GM23338 (cell line): ENCODE measurements around the gene SASH1. TPM values are rescaled to one million over a fixed set of nuclear protein-coding genes. Genes with fewer than 3 reads are reported as not detected.

Experiments used
- ATAC-seq: fragments of 200-7000 bp; cut with Tn5 transposase; 3 replicates; pipeline ENCODE4 v1.9.1; 2020
- DNase-seq: peaks from one replicate; pipeline ENCODE4 v3.0.0-alpha.2; 2015; ENCODE audit warnings: low spot score
- H2AFZ ChIP-seq: fragments of 200-600 bp; sonication (generic); 2 replicates; pipeline ENCODE4 v1.8.0; 2016; ENCODE audit warnings: antibody characterized with exemption, mild to moderate bottlenecking, moderate library complexity
- H3F3A ChIP-seq: fragments of 200-600 bp; sonication (generic); replicated peaks from 2 replicates; pipeline ENCODE4 v1.8.0; 2017; ENCODE audit warnings: antibody characterized with exemption, mixed run types, low read depth
- H3K27ac ChIP-seq: fragments of 200-600 bp; sonication (generic); 2 replicates; pipeline ENCODE4 v1.6.1; 2016; ENCODE audit warnings: low read depth
- H3K27me3 ChIP-seq: fragments of 200-600 bp; sonication (generic); 2 replicates; pipeline ENCODE4 v1.8.0; 2016; ENCODE audit warnings: mild to moderate bottlenecking, mixed run types, moderate library complexity; ENCODE audit not compliant: insufficient read depth
- H3K36me3 ChIP-seq: fragments of 200-600 bp; sonication (generic); 2 replicates; pipeline ENCODE4 v1.8.0; 2016; ENCODE audit warnings: mild to moderate bottlenecking; ENCODE audit not compliant: insufficient read depth
- H3K4me1 ChIP-seq: fragments of 200-600 bp; sonication (generic); 2 replicates; pipeline ENCODE4 v1.8.0; 2016; ENCODE audit warnings: mild to moderate bottlenecking, moderate library complexity; ENCODE audit not compliant: insufficient read depth
- H3K4me2 ChIP-seq: fragments of 200-600 bp; sonication (generic); 2 replicates; pipeline ENCODE4 v1.7.1; 2017; ENCODE audit warnings: mixed run types
- H3K4me3 ChIP-seq: fragments of 200-600 bp; sonication (generic); 2 replicates; pipeline ENCODE4 v1.6.1; 2016; ENCODE audit warnings: mixed run types
- H3K79me2 ChIP-seq: fragments of 200-600 bp; sonication (generic); replicated peaks from 2 replicates; pipeline ENCODE4 v1.8.0; 2017; ENCODE audit warnings: mild to moderate bottlenecking; ENCODE audit not compliant: insufficient read depth
- H3K9me2 ChIP-seq: fragments of 200-600 bp; sonication (generic); 2 replicates; pipeline ENCODE4 v1.8.0; 2017; ENCODE audit not compliant: insufficient read depth
- H4K20me1 ChIP-seq: fragments of 200-600 bp; sonication (generic); replicated peaks from 2 replicates; pipeline ENCODE4 v1.8.0; 2017; ENCODE audit warnings: mild to moderate bottlenecking; ENCODE audit not compliant: insufficient read depth
- H3K27ac Mint-ChIP-seq: 2 replicates; pipeline ENCODE4 v1.8.0; 2020; ENCODE audit warnings: inconsistent platforms, mild to moderate bottlenecking, moderate library complexity, mixed read lengths
- H3K27me3 Mint-ChIP-seq: 3 replicates; pipeline ENCODE4 v1.8.0; 2022; ENCODE audit warnings: low read depth, mild to moderate bottlenecking, moderate library complexity, mixed read lengths, inconsistent platforms; ENCODE audit not compliant: insufficient read depth, poor library complexity
- H3K36me3 Mint-ChIP-seq: 3 replicates; pipeline ENCODE4 v1.8.0; 2021; ENCODE audit warnings: low read depth, mild to moderate bottlenecking, inconsistent platforms, moderate library complexity, mixed read lengths
- H3K4me1 Mint-ChIP-seq: 3 replicates; pipeline ENCODE4 v1.8.0; 2020; ENCODE audit warnings: mild to moderate bottlenecking, inconsistent platforms, mixed read lengths
- H3K4me3 Mint-ChIP-seq: 3 replicates; pipeline ENCODE4 v1.8.0; 2021; ENCODE audit warnings: moderate library complexity, mild to moderate bottlenecking, inconsistent platforms, mixed read lengths
- H3K9me3 Mint-ChIP-seq: 3 replicates; pipeline ENCODE4 v1.8.0; 2020; ENCODE audit warnings: moderate library complexity, mild to moderate bottlenecking, inconsistent platforms, mixed read lengths
- CREB1 ChIP-seq: fragments of 250-450 bp; sonication (Bioruptor Pico); IDR thresholded peaks from 2 replicates; pipeline ENCODE4 v1.5.0; 2020; ENCODE audit warnings: low read depth, mild to moderate bottlenecking, moderate library complexity
- CTCF ChIP-seq, 2 experiments: fragments of 200-600 bp in 1 of 2; sonication (generic) in 1 of 2; conservative IDR thresholded peaks; 2 replicates each; pipeline versions ENCODE4 v1.5.1 to v1.6.1; 2016 to 2017; ENCODE audit warnings: antibody characterized with exemption in 2 of 2, low read depth in 2 of 2, mild to moderate bottlenecking in 2 of 2, moderate library complexity in 1 of 2
- EZH2 ChIP-seq: fragments of 200-600 bp; sonication (generic); IDR thresholded peaks from one replicate; pipeline ENCODE4 v1.8.0; 2017; ENCODE audit warnings: antibody characterized with exemption, mild to moderate bottlenecking, low read depth; ENCODE audit not compliant: unreplicated experiment
- EZH2phosphoT487 ChIP-seq: fragments of 200-600 bp; sonication (generic); IDR thresholded peaks from one replicate; pipeline ENCODE4 v1.8.1; 2018; ENCODE audit warnings: antibody characterized with exemption; ENCODE audit not compliant: unreplicated experiment
- JUNB ChIP-seq: IDR thresholded peaks from one replicate; pipeline ENCODE4 v1.6.1; 2016; ENCODE audit warnings: antibody characterized with exemption; ENCODE audit not compliant: unreplicated experiment
- NANOG ChIP-seq: IDR thresholded peaks from 2 replicates; pipeline ENCODE4 v1.6.1; 2016; ENCODE audit warnings: antibody characterized with exemption, borderline replicate concordance
- POLR2AphosphoS5 ChIP-seq: IDR thresholded peaks from 2 replicates; pipeline ENCODE4 v1.6.1; 2016; ENCODE audit warnings: antibody characterized with exemption, low read depth
- REST ChIP-seq: IDR thresholded peaks from one replicate; pipeline ENCODE4 v1.6.1; 2018; ENCODE audit warnings: antibody characterized with exemption; ENCODE audit not compliant: unreplicated experiment
- STAT1 ChIP-seq: IDR thresholded peaks from one replicate; pipeline ENCODE4 v1.6.1; 2016; ENCODE audit warnings: antibody characterized with exemption; ENCODE audit not compliant: unreplicated experiment
- ZNF114 ChIP-seq: fragments of 250-450 bp; sonication (Bioruptor Pico); IDR thresholded peaks from 2 replicates; pipeline ENCODE4 v1.5.0; 2020; ENCODE audit warnings: mild to moderate bottlenecking, moderate library complexity
- ZNF331 ChIP-seq: fragments of 250-450 bp; sonication (Bioruptor Pico); IDR thresholded peaks from 2 replicates; pipeline ENCODE4 v1.5.0; 2020; ENCODE audit warnings: low read depth, mild to moderate bottlenecking, moderate library complexity
- polyA plus RNA-seq: library from polyadenylated mRNA; unstranded; fragments of >200 nt; fragmentation: Nextera tagmentation; extraction: Ambion mirVana; gene quantifications from 2 replicates; pipeline ENCODE4 v1.2.1, GENCODE V29; 2016
- total RNA-seq: library from RNA; depleted of rRNA; stranded (reverse); fragments of >200 nt; shearing (Covaris generic); gene quantifications from 2 replicates; pipeline ENCODE4 v1.2.3, GENCODE V29; 2014
- TF ChIP-seq, protein P1 (sequence below): IDR thresholded peaks from 2 replicates; pipeline ENCODE4 v1.6.1; 2016; ENCODE audit warnings: antibody characterized with exemption
- TF ChIP-seq, protein P2 (sequence below): fragments of 250-450 bp; sonication (Bioruptor Pico); IDR thresholded peaks from 2 replicates; pipeline ENCODE4 v1.5.0; 2020; ENCODE audit warnings: mild to moderate bottlenecking, moderate library complexity

The SASH1 gene
- total and polyA plus RNA-seq, 2 experiments from 2014 or later, result 8.2 to 30.2 TPM

DNA sequence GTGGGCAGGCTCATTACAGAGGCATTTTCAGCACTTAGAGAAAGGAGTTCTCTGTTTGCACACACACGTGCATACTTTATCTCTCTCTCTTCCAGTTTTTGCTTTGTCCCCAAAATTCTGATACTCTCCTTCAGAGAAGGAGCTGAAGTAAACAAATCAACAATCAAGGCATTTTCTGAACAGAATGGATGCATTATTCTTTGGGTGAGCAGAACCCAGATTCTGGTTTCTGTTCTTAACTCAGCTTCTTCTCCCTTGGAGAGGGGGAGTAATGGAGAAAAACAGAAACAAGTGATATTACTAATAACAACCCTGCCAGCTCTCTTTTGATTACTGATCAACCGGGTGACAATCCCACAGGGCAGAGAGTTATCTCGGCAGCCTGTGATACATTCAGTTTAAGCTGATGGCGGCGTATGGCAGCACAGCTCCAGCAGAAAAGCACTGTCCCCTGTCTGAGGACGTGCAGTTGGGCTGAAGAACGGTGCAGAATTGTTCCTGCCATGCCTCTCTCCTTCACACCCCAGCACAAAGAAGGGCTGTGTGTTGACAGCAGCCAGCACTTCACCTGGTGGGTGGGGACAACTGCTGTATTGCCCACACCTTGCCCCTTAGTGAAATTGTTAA is 47.3 kb upstream of the SASH1 start:
- Histone ChIP-seq H3K4me2 (no peak overlapping the region), H3K9me2 (no peaks in the 10 kb centered on the region), H3K36me3 (no peaks in the 10 kb centered on the region), H2AFZ (no peak overlapping the region), H3K27me3 (no peaks in the 10 kb centered on the region), H4K20me1 (no peaks in the 10 kb centered on the region), H3K4me3 (no peak overlapping the region), H3K27ac (no peak overlapping the region), H3K79me2 (no peaks in the 10 kb centered on the region), H3K4me1 (no peaks in the 10 kb centered on the region), H3F3A (no peaks in the 10 kb centered on the region)
- DNase-seq (no peak), ATAC-seq (no peak)
- Mint-ChIP-seq H3K4me1 (peaks cover 8% of the 10 kb centered on the region), H3K4me3 (no peak overlapping the region), H3K27ac (no peak overlapping the region), H3K9me3 (no peaks in the 10 kb centered on the region), H3K27me3 (peaks cover 9% of the 10 kb centered on the region), H3K36me3 (no peaks in the 10 kb centered on the region)
- TF ChIP-seq EZH2 (no peak), POLR2AphosphoS5 (no peak), CREB1 (no peak), JUNB (no peak), ZNF114 (CRISPR knock-in tag) (no peak), REST (no peak), EZH2phosphoT487 (no peak), STAT1 (no peak), CTCF (conservative IDR thresholded peaks at IDR 0.05; ENCODE audit: low read depth in 2 of 2) (no peak), ZNF331 (no peak), NANOG (no peak)
- TF ChIP-seq, protein P1, sequence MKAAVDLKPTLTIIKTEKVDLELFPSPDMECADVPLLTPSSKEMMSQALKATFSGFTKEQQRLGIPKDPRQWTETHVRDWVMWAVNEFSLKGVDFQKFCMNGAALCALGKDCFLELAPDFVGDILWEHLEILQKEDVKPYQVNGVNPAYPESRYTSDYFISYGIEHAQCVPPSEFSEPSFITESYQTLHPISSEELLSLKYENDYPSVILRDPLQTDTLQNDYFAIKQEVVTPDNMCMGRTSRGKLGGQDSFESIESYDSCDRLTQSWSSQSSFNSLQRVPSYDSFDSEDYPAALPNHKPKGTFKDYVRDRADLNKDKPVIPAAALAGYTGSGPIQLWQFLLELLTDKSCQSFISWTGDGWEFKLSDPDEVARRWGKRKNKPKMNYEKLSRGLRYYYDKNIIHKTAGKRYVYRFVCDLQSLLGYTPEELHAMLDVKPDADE, result no peak
- TF ChIP-seq, protein P2, sequence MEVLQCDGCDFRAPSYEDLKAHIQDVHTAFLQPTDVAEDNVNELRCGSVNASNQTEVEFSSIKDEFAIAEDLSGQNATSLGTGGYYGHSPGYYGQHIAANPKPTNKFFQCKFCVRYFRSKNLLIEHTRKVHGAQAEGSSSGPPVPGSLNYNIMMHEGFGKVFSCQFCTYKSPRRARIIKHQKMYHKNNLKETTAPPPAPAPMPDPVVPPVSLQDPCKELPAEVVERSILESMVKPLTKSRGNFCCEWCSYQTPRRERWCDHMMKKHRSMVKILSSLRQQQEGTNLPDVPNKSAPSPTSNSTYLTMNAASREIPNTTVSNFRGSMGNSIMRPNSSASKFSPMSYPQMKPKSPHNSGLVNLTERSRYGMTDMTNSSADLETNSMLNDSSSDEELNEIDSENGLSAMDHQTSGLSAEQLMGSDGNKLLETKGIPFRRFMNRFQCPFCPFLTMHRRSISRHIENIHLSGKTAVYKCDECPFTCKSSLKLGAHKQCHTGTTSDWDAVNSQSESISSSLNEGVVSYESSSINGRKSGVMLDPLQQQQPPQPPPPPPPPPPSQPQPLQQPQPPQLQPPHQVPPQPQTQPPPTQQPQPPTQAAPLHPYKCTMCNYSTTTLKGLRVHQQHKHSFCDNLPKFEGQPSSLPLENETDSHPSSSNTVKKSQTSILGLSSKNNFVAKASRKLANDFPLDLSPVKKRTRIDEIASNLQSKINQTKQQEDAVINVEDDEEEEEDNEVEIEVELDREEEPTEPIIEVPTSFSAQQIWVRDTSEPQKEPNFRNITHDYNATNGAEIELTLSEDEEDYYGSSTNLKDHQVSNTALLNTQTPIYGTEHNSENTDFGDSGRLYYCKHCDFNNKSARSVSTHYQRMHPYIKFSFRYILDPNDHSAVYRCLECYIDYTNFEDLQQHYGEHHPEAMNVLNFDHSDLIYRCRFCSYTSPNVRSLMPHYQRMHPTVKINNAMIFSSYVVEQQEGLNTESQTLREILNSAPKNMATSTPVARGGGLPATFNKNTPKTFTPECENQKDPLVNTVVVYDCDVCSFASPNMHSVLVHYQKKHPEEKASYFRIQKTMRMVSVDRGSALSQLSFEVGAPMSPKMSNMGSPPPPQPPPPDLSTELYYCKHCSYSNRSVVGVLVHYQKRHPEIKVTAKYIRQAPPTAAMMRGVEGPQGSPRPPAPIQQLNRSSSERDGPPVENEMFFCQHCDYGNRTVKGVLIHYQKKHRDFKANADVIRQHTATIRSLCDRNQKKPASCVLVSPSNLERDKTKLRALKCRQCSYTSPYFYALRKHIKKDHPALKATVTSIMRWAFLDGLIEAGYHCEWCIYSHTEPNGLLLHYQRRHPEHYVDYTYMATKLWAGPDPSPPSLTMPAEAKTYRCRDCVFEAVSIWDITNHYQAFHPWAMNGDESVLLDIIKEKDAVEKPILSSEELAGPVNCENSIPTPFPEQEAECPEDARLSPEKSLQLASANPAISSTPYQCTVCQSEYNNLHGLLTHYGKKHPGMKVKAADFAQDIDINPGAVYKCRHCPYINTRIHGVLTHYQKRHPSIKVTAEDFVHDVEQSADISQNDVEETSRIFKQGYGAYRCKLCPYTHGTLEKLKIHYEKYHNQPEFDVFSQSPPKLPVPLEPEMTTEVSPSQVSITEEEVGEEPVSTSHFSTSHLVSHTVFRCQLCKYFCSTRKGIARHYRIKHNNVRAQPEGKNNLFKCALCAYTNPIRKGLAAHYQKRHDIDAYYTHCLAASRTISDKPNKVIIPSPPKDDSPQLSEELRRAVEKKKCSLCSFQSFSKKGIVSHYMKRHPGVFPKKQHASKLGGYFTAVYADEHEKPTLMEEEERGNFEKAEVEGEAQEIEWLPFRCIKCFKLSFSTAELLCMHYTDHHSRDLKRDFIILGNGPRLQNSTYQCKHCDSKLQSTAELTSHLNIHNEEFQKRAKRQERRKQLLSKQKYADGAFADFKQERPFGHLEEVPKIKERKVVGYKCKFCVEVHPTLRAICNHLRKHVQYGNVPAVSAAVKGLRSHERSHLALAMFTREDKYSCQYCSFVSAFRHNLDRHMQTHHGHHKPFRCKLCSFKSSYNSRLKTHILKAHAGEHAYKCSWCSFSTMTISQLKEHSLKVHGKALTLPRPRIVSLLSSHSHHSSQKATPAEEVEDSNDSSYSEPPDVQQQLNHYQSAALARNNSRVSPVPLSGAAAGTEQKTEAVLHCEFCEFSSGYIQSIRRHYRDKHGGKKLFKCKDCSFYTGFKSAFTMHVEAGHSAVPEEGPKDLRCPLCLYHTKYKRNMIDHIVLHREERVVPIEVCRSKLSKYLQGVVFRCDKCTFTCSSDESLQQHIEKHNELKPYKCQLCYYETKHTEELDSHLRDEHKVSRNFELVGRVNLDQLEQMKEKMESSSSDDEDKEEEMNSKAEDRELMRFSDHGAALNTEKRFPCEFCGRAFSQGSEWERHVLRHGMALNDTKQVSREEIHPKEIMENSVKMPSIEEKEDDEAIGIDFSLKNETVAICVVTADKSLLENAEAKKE (CRISPR knock-in tag), result no peak
